Omental fat pad (tissue), 4 donors: ENCODE measurements around the gene ME3. TPM values are rescaled to one million over a fixed set of nuclear protein-coding genes. Genes with fewer than 3 reads are reported as not detected.
"Not testable (repeated sequence)": the region's sequence is repeated elsewhere in the genome, so short reads cannot be mapped to it uniquely, and the experiment has no call there.

Source experiments
- ATAC-seq: fragments of 150-250 bp; one replicate; pipeline ENCODE4 v1.9.1; 2016; ENCODE audit warnings: mild to moderate bottlenecking, moderate library complexity; ENCODE audit not compliant: low FRiP score
- DNase-seq: peaks from one replicate; pipeline ENCODE4 v3.0.0-alpha.2; 2019; ENCODE audit warnings: low spot score
- CTCF ChIP-seq, 3 donors: fragments of 450-650 bp; IDR thresholded peaks; one replicate each; pipeline ENCODE4 v1.5.1; 2016 to 2017; ENCODE audit warnings: antibody characterized with exemption in 3 of 3, mild to moderate bottlenecking in 3 of 3, moderate library complexity in 2 of 3
- total RNA-seq, 4 donors: library from RNA; depleted of rRNA; stranded (reverse); fragments of >200 nt; gene quantifications; one replicate each; pipeline ENCODE4 v1.1.0, GENCODE V29; 2016

The ME3 gene
- total RNA-seq, 4 donors from 2014 or later: 28.4 to 93.0 (median 80.1) TPM

GRCh38 chr11:86658534-86658933 lies 13.9 kb downstream of the ME3 start:
- ATAC-seq (no peak), DNase-seq (no peak)
- TF ChIP-seq CTCF (IDR thresholded peaks at IDR 0.05): no peak

- not testable (repeated sequence) for ATAC-seq, DNase-seq
These were observed 27.2 kb downstream of the ME3 start for GRCh38 chr11:86645212-86645611.

- no peak for DNase-seq
- TF ChIP-seq CTCF (IDR thresholded peaks at IDR 0.05): no peak
- ATAC-seq: no peak
These were observed 28.1 kb downstream of the ME3 start for GRCh38 chr11:86644291-86644690.

- no peak for TF ChIP-seq CTCF (IDR thresholded peaks at IDR 0.05)
- ATAC-seq (no peak), DNase-seq (no peak)
These were observed 30.7 kb downstream of the ME3 start for GRCh38 chr11:86641537-86642261.

- no peak for ATAC-seq
- DNase-seq: no peak
- no peak for TF ChIP-seq CTCF (IDR thresholded peaks at IDR 0.05)
These were observed 33.3 kb downstream of the ME3 start for GRCh38 chr11:86639137-86639536.

GRCh38 chr11:86638673-86639072 lies 33.7 kb downstream of the ME3 start:
- TF ChIP-seq CTCF (IDR thresholded peaks at IDR 0.05): no peak
- ATAC-seq: no peak
- DNase-seq: no peak

- DNase-seq (no peak), ATAC-seq (no peak)
- no peak for TF ChIP-seq CTCF (IDR thresholded peaks at IDR 0.05)
These were observed 34.4 kb downstream of the ME3 start for GRCh38 chr11:86637988-86638387.
